Colonic mucosa (tissue), 4 donors: ENCODE results near the gene SCN2B. TPM values are rescaled to one million over a fixed set of nuclear protein-coding genes. Genes with fewer than 3 reads are reported as not detected.
A peak's percentile ranks its signal among the peaks of the same experiment; 100 is the strongest.

Experiments
- DNase-seq: peaks from one replicate; pipeline ENCODE4 v3.0.0-alpha.2; 2020
- H3K27ac ChIP-seq: fragments of 200-600 bp; one replicate; pipeline ENCODE4 v1.8.0; 2021
- H3K27me3 ChIP-seq: fragments of 200-600 bp; one replicate; pipeline ENCODE4 v1.8.0; 2021
- H3K36me3 ChIP-seq: fragments of 200-600 bp; one replicate; pipeline ENCODE4 v1.8.0; 2021
- H3K4me1 ChIP-seq: fragments of 200-600 bp; one replicate; pipeline ENCODE4 v1.8.0; 2021; ENCODE audit warnings: mild to moderate bottlenecking
- H3K4me3 ChIP-seq: fragments of 200-600 bp; one replicate; pipeline ENCODE4 v1.8.0; 2021
- H3K9ac ChIP-seq, 2 donors: one replicate each; pipeline ENCODE4 v1.7.0; 2013; ENCODE audit warnings: control low read depth in 2 of 2, low read depth in 2 of 2, low read length in 2 of 2
- H3K9me3 ChIP-seq: fragments of 200-600 bp; one replicate; pipeline ENCODE4 v1.8.0; 2021
- intact Hi-C: fragments of 100-400 bp; cut with DNase I; formaldehyde crosslinking; loops from one replicate; pipeline ENCODE4 v1.14.1; 2022
- total RNA-seq, 2 donors: library from RNA; stranded (reverse); fragmentation: NEBNext Ultra II Directional in 1 of 2; extraction: Animal tissue kit (Norgen Biotek cat#: 25700) in 1 of 2; gene quantifications; one replicate each; pipeline ENCODE4 v1.2.1, GENCODE V29; 2021
- TF ChIP-seq, protein P1 (sequence below): fragments of 200-600 bp; IDR thresholded peaks from one replicate; pipeline ENCODE4 v1.8.0; 2022; ENCODE audit warnings: antibody characterized with exemption, mild to moderate bottlenecking
- donor health status: healthy.
- donor health status: DM: no; HTN: no; CAD: no.
- donor health status: DM: no; HTN: no; CAD: no.

Gene SCN2B
- total RNA-seq, 2 donors from 2014 or later: 0.12 to 0.45 TPM

- TF ChIP-seq, protein P1, sequence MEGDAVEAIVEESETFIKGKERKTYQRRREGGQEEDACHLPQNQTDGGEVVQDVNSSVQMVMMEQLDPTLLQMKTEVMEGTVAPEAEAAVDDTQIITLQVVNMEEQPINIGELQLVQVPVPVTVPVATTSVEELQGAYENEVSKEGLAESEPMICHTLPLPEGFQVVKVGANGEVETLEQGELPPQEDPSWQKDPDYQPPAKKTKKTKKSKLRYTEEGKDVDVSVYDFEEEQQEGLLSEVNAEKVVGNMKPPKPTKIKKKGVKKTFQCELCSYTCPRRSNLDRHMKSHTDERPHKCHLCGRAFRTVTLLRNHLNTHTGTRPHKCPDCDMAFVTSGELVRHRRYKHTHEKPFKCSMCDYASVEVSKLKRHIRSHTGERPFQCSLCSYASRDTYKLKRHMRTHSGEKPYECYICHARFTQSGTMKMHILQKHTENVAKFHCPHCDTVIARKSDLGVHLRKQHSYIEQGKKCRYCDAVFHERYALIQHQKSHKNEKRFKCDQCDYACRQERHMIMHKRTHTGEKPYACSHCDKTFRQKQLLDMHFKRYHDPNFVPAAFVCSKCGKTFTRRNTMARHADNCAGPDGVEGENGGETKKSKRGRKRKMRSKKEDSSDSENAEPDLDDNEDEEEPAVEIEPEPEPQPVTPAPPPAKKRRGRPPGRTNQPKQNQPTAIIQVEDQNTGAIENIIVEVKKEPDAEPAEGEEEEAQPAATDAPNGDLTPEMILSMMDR: no peak
- no peaks in the 10 kb centered on the region for H3K27me3 ChIP-seq
- no peaks in the 10 kb centered on the region for H3K4me1 ChIP-seq
- peak overlapping the region in 1 of 2 donors; percentile 17 for H3K9ac ChIP-seq
- no peak overlapping the region for H3K27ac ChIP-seq
- DNase-seq: no peak
- intact Hi-C loops: no loop called here
- no peak overlapping the region for H3K4me3 ChIP-seq
- H3K36me3 ChIP-seq: no peaks in the 10 kb centered on the region
- H3K9me3 ChIP-seq: no peaks in the 10 kb centered on the region
Measured at GRCh38 chr11:118221419-118221818, 45.0 kb upstream of the SCN2B start.

DNA sequence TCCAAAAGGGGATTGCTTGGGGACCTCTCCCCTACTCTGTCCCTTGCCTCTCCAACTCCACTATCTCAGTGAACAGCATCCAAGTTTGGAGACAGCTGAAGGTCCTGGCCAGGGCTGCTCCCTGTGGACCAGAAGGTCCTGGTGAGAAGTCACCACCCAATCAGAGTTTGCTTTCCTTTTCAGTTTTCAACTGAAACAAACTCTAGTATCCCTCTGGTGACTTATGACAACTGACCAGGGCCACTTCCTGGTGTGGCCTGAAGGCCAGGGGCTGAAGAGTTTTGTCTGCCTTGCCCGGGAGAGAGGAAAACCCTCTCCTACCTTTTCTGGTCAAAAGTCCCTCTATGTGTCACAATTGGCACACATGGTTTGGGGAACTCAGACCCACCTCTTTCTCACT lies 43.3 kb upstream of the SCN2B start:
- TF ChIP-seq, protein P1: no peak
- no peaks in the 10 kb centered on the region for H3K4me1 ChIP-seq

GRCh38 chr11:118219244-118219643 lies 42.8 kb upstream of the SCN2B start:
- DNase-seq: no peak
- Histone ChIP-seq H3K4me3 (no peak overlapping the region), H3K27ac (no peak overlapping the region), H3K9me3 (no peaks in the 10 kb centered on the region), H3K36me3 (no peaks in the 10 kb centered on the region), H3K4me1 (no peaks in the 10 kb centered on the region), H3K9ac (no peak overlapping the region), H3K27me3 (no peaks in the 10 kb centered on the region)
- intact Hi-C loops: no loop called here
- TF ChIP-seq, protein P1: no peak

More for the DNA sequence above, 43.3 kb upstream of the SCN2B start:
- no peak overlapping the region for H3K4me3 ChIP-seq
- no peaks in the 10 kb centered on the region for H3K27me3 ChIP-seq
- H3K9me3 ChIP-seq: no peaks in the 10 kb centered on the region
- peak overlapping the region; percentile 18 for H3K27ac ChIP-seq
- intact Hi-C loops: no loop called here
- H3K36me3 ChIP-seq: no peaks in the 10 kb centered on the region
- H3K9ac ChIP-seq: no peak overlapping the region
- no peak for DNase-seq

GRCh38 chr11:118217575-118217974 lies 41.1 kb upstream of the SCN2B start:
- peak overlapping the region; percentile 12 for H3K27ac ChIP-seq
- TF ChIP-seq, protein P1: no peak

DNA sequence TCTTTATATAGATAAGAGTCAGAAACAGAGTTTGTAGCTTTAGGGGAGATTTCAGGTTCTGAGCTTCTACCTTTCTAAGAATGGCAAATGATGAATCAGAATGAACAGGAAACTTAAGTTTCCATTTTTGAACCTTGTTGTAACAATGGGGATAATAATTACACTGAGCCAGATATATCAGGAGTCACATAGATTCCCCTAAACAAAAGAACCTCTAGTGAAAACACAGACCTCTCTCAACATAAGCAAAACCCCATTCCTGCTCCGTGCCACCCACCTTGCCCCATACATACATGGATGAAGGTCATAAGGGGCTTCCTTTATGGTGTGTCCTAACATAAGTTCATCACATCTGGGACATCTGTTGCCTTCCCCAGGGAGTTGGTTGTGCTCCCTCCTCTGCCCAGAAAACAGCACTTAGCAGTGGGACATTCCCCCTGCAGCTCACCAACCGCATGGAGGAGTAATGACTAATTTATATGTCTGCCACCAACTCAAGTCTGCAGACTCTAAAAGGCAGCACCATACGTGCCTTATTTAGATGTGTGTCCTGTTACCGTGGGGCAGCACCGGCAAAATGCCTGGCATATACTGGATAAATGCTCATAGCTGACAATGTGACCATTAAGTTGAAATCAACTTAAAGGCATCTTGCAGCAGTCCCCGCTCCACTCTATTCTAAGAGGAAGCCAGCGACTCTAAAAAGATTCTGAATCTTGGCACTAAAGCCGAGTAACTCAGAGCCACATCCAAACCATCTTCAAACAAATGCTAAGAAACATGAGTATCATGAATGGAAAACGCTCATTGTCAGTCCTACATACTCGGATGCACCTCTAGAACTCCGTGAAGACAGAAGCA lies 40.4 kb upstream of the SCN2B start:
- TF ChIP-seq, protein P1: no peak
- no peak overlapping the region for H3K4me3 ChIP-seq

More at GRCh38 chr11:118217575-118217974, 41.1 kb upstream of the SCN2B start:
- no peak for DNase-seq
- H3K4me1 ChIP-seq: peaks cover 3% of the 10 kb centered on the region
- no peak overlapping the region for H3K4me3 ChIP-seq
- H3K9ac ChIP-seq: peak overlapping the region in 1 of 2 donors; percentile 9
- no peaks in the 10 kb centered on the region for H3K9me3 ChIP-seq
- intact Hi-C loops: no loop called here
- no peaks in the 10 kb centered on the region for H3K27me3 ChIP-seq
- H3K36me3 ChIP-seq: no peaks in the 10 kb centered on the region

More for the DNA sequence above, 40.4 kb upstream of the SCN2B start:
- Histone ChIP-seq H3K9ac (peak overlapping the region in 1 of 2 donors; percentile 9), H3K4me1 (peaks cover 3% of the 10 kb centered on the region), H3K36me3 (no peaks in the 10 kb centered on the region), H3K9me3 (no peaks in the 10 kb centered on the region), H3K27ac (peak overlapping the region; percentile 12), H3K27me3 (no peaks in the 10 kb centered on the region)
- intact Hi-C loops: no loop called here
- no peak for DNase-seq
